Adipose tissue (tissue), 3 donors: Measurements from ENCODE around the gene RNF215. TPM values are rescaled to one million over a fixed set of nuclear protein-coding genes. Genes with fewer than 3 reads are reported as not detected.
"Not testable (repeated sequence)": the region's sequence is repeated elsewhere in the genome, so short reads cannot be mapped to it uniquely, and the experiment has no call there.

Experiments used
- H3K27ac ChIP-seq: one replicate; pipeline ENCODE4 v1.5.1; 2013; ENCODE audit warnings: low read depth, low read length
- WGBS, 3 donors: extraction: QIAGEN DNeasy Blood & Tissue Kit; methylation state at CpG; one replicate each; pipeline ENCODE4 v1.1.7; 2013; 5-methylcytosine and 5-hydroxymethylcytosine counted together
- polyA plus RNA-seq, 3 donors: library from polyadenylated mRNA; stranded (reverse); fragments of 200-250 nt; gene quantifications; one replicate each; pipeline ENCODE4 v1.2.3, GENCODE V29; 2013
- donor health status: healthy with polysubstance abuse.
- donor health status: Bipolar disorder and iron deficiency.
- donor health status: healthy.

Gene RNF215
- polyA plus RNA-seq, 3 donors = 6.7 to 11.2 (median 11.1) TPM

DNA sequence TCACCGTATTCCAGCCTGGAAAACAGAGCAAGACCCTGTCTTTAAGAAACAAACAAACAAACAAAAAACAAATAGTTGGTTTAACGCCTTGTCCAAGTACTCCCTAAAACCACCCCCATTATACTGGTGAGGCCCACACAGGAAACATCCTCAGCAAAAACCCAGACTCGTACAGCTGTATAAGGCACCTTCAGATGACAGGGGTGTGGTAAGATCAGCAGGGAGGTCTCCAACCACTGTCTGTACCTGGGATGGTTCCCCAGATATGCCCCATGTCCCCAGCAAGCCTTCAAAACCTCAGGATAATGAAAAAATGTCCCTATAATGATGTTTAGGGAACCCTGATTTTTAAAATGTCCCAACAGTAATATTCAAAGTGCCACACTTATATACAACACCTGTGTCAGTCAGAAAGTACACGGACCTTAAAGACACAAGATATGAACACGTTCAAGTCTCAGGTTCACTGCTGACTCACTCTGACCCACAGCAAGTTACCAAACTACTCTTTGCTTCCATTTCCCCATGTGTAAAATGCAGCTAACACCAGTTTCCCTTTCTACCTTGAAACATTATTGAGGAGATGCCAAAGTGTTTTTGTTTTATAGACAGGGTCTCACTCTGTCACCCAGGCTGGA, 39.8 kb downstream of the RNF215 start:
- 68 to 79% (median 77%) methylated on average over 5 of the region's 5 CpGs for WGBS, 3 donors
- H3K27ac ChIP-seq = no peak overlapping the region

DNA sequence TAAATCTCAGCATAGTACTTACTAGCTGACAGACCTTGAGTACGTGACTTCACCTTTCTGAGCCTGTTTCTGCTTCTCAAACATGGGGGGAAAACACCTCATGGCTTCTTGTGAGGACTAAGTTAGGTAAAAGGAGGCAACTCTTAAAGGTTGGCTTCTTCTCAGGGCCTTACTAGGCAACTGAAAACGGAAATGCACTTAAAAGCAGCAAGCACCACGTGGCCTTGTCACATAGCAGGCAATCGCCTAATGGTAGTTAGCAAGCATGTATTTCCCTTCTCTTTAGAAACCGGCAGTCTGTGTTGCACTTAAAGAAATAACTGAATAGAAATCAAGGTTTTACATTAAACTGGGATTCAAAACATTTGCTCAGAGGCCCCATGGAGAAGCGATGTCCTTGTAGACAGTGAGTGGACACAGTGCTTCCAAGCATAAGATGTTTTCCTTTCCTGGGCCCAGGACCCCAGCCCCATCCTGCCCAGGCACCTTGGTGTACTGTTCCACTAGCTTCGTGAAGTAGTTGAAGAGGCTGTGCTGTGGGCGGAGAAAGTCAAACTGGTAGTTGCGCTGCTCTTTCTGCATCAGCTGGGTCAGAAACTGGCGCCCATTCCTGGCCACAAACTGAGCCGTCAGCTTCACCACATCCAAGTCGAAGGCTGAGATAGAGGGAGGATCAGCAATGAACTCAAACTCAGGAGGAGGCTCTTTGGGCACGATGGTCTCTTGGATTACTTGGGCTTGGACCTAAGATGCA, 42.6 kb downstream of the RNF215 start:
- WGBS, 3 donors = 90 to 94% (median 91%) methylated on average over 13 of the region's 13 CpGs

DNA sequence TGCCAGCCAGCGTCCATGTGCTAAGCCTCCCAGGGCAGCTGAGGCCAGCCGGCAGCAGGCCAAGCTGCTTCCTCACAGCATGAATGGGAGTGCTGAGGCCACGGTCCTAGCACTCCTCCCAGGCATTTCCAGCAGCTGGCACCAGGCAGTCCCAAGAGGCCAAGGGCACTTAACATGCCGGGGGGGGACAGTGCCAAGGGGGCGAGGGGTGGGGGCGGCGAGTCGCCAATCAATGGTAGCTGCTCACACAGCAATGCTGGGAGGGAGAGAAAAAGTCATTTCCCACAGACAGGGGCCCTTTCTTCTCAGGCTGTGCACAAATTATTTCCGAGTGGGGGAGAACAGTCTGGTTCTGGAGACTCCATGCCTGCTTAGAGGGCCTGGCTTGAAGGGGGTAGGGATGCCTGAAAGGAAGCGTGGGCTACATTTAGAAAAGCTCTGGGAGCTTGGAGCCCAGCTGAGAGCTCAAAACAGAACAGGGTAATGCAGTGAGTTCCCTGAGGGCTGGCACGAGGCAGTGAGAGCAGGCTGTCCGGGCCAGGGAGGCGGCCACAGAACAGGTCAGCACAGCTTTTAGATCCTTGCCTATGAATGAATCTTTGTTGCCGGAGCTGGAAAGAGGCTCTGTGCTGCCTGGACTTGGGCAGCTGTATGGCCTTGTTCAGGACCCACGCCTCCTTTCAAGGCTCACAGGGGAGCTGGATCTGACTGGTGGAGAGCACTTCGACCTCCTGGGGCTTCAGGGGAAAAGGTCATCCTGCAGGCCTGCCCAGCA, 46.1 kb downstream of the RNF215 start:
- H3K27ac ChIP-seq = no peak overlapping the region
- 67 to 77% (median 69%) methylated on average over 16 of the region's 16 CpGs for WGBS, 3 donors

More for the DNA sequence above, 42.6 kb downstream of the RNF215 start:
- H3K27ac ChIP-seq = no peak overlapping the region

DNA sequence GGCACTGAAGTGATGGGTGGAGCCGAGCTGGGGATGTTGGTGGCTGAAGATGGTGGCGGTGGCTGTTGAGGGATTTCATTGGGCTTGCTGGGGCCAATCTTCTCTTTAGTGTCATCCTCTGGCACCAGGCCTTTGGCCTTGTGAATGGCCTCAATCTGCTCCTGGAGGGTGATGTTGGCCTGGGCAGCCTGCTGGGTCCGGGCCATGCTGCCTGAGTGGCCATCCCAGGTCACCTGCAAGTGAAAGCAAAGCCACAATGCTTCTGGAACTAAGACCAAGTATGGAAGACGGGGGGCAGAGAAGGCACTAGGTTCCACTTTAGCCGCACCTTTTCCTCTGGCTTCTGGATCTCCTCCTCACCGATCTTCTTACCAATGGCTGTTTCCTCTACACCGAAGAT, 48.4 kb downstream of the RNF215 start:
- no peak overlapping the region for H3K27ac ChIP-seq
- WGBS, 3 donors = 95 to 97% (median 96%) methylated on average over 7 of the region's 7 CpGs

DNA sequence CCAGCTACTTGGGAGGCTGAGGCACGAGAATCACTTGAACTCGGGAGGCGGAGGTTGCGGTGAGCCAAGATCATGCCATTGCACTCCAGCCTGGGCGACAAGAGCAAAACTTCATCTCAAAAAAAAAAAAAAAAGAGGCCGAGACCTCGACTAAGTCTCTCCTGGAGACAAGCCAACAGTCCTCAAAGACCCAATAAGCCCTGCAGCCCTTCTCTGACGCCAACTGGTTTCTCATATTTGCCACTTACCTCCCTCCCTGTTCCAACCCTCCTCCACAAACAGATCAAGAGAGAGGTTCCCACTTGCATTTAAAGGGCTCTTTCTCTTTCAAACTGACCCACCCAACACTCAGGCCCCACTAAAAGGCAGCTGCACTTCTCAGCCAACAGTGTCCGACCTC, 48.9 kb downstream of the RNF215 start:
- 83 to 92% (median 85%) methylated on average over 9 of the region's 9 CpGs for WGBS, 3 donors
- H3K27ac ChIP-seq = not testable (repeated sequence)

DNA sequence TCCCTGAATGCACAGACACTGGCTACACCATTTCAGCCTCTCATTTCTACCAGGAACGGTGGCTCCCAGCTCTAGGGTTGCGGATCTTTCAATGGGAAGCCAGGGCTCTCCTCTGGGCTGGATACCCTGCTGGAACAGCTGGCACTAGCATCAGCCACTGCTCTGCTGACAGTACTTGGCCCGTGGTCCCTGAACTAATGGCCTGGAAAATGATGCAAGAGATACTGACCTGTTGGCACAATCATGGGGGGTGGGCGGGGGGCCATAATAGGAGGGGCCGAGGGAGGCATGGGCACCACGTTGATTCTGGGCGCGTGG, 49.8 kb downstream of the RNF215 start:
- H3K27ac ChIP-seq = no peak overlapping the region
- 79 to 88% (median 87%) methylated on average over 8 of the region's 8 CpGs for WGBS, 3 donors

DNA sequence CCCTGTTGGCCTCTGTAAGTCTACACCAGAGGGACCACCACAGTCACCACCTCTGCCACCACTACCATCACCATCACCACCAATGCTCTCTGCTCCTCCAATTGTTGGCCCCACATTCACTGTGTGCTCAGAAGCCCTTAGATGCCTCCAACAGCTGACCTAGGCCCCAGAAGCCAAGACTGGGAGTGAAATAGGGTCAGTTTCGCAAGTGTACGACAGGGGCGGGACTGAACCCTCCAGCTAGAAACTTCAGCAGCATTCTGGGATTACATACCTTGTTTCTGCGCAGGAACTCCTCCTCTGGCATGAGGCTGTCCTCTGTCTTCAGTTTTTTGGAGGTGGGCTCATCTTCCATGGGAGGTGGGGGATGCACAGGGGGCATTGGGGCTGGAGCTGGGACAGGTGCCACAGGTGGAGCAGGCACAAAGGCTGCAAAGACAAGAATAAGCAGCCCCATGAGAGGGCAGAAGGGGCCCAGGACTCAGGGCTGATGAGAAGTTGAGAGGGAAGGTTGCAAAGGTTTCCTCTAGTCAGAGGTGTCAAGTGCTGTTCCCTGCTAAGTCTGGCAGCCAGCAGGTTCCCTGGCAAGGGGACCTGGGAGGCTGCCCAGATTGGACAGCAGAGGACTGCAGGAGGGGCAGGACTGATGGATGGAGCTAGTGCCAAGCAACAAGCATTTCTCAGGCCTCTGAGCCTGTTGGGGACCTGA, 50.3 kb downstream of the RNF215 start:
- 75 to 91% (median 81%) methylated on average over 4 of the region's 4 CpGs for WGBS, 3 donors
- no peak overlapping the region for H3K27ac ChIP-seq

DNA sequence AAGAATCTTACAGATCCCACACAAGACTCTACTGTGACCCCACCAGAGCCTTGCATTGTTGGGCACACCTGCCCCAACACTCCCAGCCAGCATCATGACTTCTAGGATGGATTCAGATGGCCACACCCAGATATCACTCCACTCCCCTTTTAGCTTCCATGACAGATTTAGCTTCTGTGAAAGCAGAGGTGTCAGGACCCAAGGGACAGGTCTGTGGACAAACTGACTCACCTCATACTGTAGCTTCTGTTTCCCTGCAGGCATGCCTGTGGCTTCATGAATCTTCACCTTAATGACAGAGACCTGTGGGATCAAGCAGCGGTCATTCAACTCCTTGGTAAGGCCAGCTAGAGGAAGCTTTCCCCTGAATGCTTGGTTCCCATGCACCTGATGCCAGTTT, 52.0 kb downstream of the RNF215 start:
- no peak overlapping the region for H3K27ac ChIP-seq
- 91 to 100% (median 96%) methylated on average over 1 of the region's 1 CpG for WGBS, 3 donors

DNA sequence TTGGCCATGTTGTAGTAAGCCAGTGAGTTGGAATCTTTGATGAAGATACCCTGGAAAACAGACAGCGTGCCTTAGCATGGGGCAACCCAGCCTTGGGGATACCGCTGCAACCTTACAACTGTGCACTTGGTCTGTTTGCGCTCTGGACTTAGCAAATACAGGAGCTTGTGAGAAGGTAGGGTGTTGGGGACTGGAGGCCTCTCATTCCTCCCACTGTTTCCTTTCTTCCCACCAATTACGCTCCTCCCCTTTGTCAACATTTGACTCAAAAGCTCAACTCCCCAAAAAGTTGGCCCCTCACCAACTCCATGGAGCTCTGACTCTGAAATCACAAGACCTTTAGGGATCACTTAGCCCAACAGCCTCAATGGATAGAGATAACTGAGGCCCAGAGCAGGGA, 52.6 kb downstream of the RNF215 start:
- no peak overlapping the region for H3K27ac ChIP-seq
- 86 to 97% (median 94%) methylated on average over 4 of the region's 4 CpGs for WGBS, 3 donors

DNA sequence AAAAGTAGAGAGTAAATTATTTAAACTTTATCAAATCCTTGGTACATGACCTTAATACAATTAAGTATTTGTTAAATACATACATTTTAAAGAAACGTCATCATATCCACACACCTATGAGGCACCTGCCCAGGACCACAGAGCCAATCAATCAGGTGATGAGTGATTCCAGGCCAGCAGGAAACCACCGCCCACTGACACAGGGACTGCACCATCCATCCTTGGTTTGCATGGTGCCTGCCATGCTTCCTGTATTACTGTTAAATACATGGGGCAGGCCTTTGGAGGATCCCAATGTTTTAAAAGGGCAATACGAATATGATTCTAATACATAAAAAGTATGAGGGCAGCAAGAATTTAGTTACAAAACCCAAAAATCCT, 53.5 kb downstream of the RNF215 start:
- 84 to 88% (median 87%) methylated on average over 3 of the region's 3 CpGs for WGBS, 3 donors

DNA sequence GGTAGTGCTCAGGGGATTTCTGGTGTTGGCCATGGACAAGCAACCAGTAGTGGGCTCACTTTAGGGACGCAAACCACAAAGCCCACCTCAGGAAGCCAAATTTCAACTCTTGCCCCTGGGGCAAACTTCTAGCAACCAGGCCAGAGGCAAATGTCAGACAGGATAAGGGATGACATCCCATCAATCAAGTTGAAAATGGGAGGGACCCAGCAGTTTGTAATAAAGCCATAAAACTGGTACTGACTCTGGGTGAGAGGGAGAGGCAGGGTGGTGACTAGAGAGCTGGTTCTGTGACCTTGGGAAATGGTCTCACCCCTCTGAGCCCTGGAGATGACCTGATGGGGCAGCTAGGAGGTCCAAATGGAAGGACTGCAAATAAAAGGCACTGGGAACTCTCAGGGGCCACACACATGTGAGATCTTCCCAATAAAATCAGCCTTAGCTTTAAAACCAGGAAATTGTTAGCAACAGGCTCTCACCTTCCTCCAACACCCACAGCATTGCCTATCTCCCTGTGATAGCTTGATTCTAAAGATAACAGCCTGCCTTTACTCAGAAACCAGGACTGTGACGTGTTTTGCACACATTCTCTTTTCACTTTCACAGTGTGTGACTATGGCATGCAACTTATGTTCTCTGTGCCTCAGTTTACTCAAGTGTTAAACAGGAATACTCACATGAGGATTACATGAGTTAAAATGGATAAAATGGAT, 54.1 kb downstream of the RNF215 start:
- no peak overlapping the region for H3K27ac ChIP-seq
- WGBS, 3 donors = 87 to 89% (median 88%) methylated on average over 2 of the region's 2 CpGs

More for the DNA sequence above, 53.5 kb downstream of the RNF215 start:
- H3K27ac ChIP-seq = no peak overlapping the region

DNA sequence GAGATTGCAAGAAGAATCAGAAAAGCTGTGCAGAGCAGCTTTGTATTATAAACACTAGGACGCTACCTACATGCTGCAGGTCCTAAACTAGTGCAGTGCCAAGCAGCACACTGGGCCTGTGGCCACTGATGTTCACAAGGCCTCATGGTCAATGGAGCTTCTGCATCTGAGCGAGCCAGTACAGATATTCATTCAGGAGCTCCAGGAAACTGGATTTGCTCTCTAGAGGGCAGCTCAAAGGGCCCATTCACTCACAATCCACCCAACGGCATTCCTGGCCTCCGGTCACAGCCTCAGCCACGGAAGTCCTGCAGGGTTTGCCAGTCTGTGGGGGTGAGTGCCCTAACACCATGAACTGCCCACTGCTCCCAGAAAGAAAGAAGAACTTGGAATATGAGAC, 54.7 kb downstream of the RNF215 start:
- H3K27ac ChIP-seq = no peak overlapping the region
- WGBS, 3 donors = 78 to 87% (median 81%) methylated on average over 5 of the region's 5 CpGs

Other genes starting within 250 kb of the RNF215 start
- gene LIF, start 140.7 kb downstream of the RNF215 start, polyA plus RNA-seq = 100 to 1,000 TPM in 1 of 3 donors, 1 to 10 TPM in 1, under 1 TPM in 1; 0.60 to 117 (median 4.5) TPM
- gene OSM, start 120.6 kb downstream of the RNF215 start, polyA plus RNA-seq = 10 to 100 TPM in 1 of 3 donors, 1 to 10 TPM in 1, under 1 TPM in 1; 0.45 to 14.7 (median 7.7) TPM
- 10 to 100 TPM in 2 of 3 donors, 1 to 10 TPM in 1; 8.7 to 27.3 (median 19.3) TPM for gene CASTOR1, start 97.9 kb downstream of the RNF215 start, polyA plus RNA-seq
- gene TBC1D10A, start 60.5 kb downstream of the RNF215 start, polyA plus RNA-seq = 10 to 100 TPM; 10.8 to 33.3 (median 17.8) TPM
- 10 to 100 TPM; 22.8 to 34.7 (median 24.9) TPM for gene SF3A1, start 30.5 kb downstream of the RNF215 start, polyA plus RNA-seq
- 1 to 10 TPM; 1.3 to 1.5 (median 1.5) TPM for gene CCDC157, start 30.4 kb downstream of the RNF215 start, polyA plus RNA-seq
- 1 to 10 TPM; 2.7 to 3.8 (median 3.6) TPM for gene SEC14L2, start 9.6 kb upstream of the RNF215 start, polyA plus RNA-seq
- gene MTFP1, start 38.4 kb upstream of the RNF215 start, polyA plus RNA-seq = 10 to 100 TPM; 12.7 to 20.4 (median 20.4) TPM
- gene SEC14L3, start 84.6 kb upstream of the RNF215 start, polyA plus RNA-seq = not detected
- gene SEC14L4, start 118.3 kb upstream of the RNF215 start, polyA plus RNA-seq = under 1 TPM in 2 of 3 donors, not detected in 1; 0.04 to 0.05 TPM
- gene SEC14L6, start 159.3 kb upstream of the RNF215 start, polyA plus RNA-seq = 1 to 10 TPM in 1 of 3 donors, under 1 TPM in 2; 0.11 to 1.3 (median 0.37) TPM
- gene GAL3ST1, start 187.3 kb upstream of the RNF215 start, polyA plus RNA-seq = 1 to 10 TPM in 1 of 3 donors, under 1 TPM in 2; 0.34 to 4.5 (median 0.58) TPM
- gene PES1, start 204.5 kb upstream of the RNF215 start, polyA plus RNA-seq = 10 to 100 TPM; 45.1 to 56.0 (median 45.8) TPM
- gene TCN2, start 219.8 kb upstream of the RNF215 start, polyA plus RNA-seq = 10 to 100 TPM in 2 of 3 donors, 1 to 10 TPM in 1; 5.4 to 38.3 (median 29.2) TPM
- gene SLC35E4, start 248.4 kb upstream of the RNF215 start, polyA plus RNA-seq = 1 to 10 TPM; 1.1 to 3.6 (median 1.3) TPM